Measurements from ENCODE around the gene RNF220. TPM values are rescaled to one million over a fixed set of nuclear protein-coding genes. Genes with fewer than 3 reads are reported as not detected.

RNF220 gene
- total RNA-seq, 1 experiment from 2014 or later = 68.7 TPM

- BruUV-seq (replicated peaks) = no TSS peak
- no peaks in the 10 kb centered on the region for H3K9me3 Mint-ChIP-seq (ENCODE audit: low read depth, unreplicated experiment)
- no peak for DNase-seq
- H3K27ac Mint-ChIP-seq (ENCODE audit: unreplicated experiment) = no peak overlapping the region
- H3K4me3 Mint-ChIP-seq (ENCODE audit: low read depth, unreplicated experiment) = no peak overlapping the region
- TF ChIP-seq CTCF (IDR thresholded peaks at IDR 0.05; ENCODE audit: unreplicated experiment) = no peak
- no peaks in the 10 kb centered on the region for H3K27me3 Mint-ChIP-seq (ENCODE audit: unreplicated experiment)
- intact Hi-C loops (cut with micrococcal nuclease; ENCODE audit: unreplicated experiment) = no loop called here
- CTCF ChIA-PET = no interaction called here
- H3K4me1 Mint-ChIP-seq (ENCODE audit: low read depth, unreplicated experiment) = no peaks in the 10 kb centered on the region
- no peaks in the 10 kb centered on the region for H3K36me3 Mint-ChIP-seq (ENCODE audit: insufficient read depth, unreplicated experiment)
Measured at GRCh38 chr1:44388551-44388950, 16.5 kb upstream of the RNF220 start.

GRCh38 chr1:44389437-44389836, 15.6 kb upstream of the RNF220 start:
- Mint-ChIP-seq H3K4me3 (ENCODE audit: low read depth, unreplicated experiment) (no peak overlapping the region), H3K27me3 (ENCODE audit: unreplicated experiment) (no peaks in the 10 kb centered on the region), H3K27ac (ENCODE audit: unreplicated experiment) (no peak overlapping the region), H3K9me3 (ENCODE audit: low read depth, unreplicated experiment) (no peaks in the 10 kb centered on the region), H3K36me3 (ENCODE audit: insufficient read depth, unreplicated experiment) (no peaks in the 10 kb centered on the region), H3K4me1 (ENCODE audit: low read depth, unreplicated experiment) (no peaks in the 10 kb centered on the region)
- intact Hi-C loops (cut with micrococcal nuclease; ENCODE audit: unreplicated experiment) = no loop called here
- no peak for DNase-seq
- BruUV-seq (replicated peaks) = no TSS peak
- CTCF ChIA-PET = no interaction called here
- no peak for TF ChIP-seq CTCF (IDR thresholded peaks at IDR 0.05; ENCODE audit: unreplicated experiment)

- intact Hi-C loops (cut with micrococcal nuclease; ENCODE audit: unreplicated experiment) = no loop called here
Measured at GRCh38 chr1:44390277-44390676, 14.8 kb upstream of the RNF220 start.

GRCh38 chr1:44401256-44402228, 3.5 kb upstream of the RNF220 start:
- no peak for DNase-seq
- intact Hi-C loops (cut with micrococcal nuclease; ENCODE audit: unreplicated experiment) = no loop called here
- H3K9me3 Mint-ChIP-seq (ENCODE audit: low read depth, unreplicated experiment) = no peaks in the 10 kb centered on the region
- H3K27me3 Mint-ChIP-seq (ENCODE audit: unreplicated experiment) = peaks cover 40% of the 10 kb centered on the region
- H3K36me3 Mint-ChIP-seq (ENCODE audit: insufficient read depth, unreplicated experiment) = peaks cover 18% of the 10 kb centered on the region
- BruUV-seq (replicated peaks) = no TSS peak
- CTCF ChIA-PET = no interaction called here
- H3K27ac Mint-ChIP-seq (ENCODE audit: unreplicated experiment) = no peak overlapping the region
- H3K4me3 Mint-ChIP-seq (ENCODE audit: low read depth, unreplicated experiment) = no peak overlapping the region
- no peaks in the 10 kb centered on the region for H3K4me1 Mint-ChIP-seq (ENCODE audit: low read depth, unreplicated experiment)
- no peak for TF ChIP-seq CTCF (IDR thresholded peaks at IDR 0.05; ENCODE audit: unreplicated experiment)

More at GRCh38 chr1:44390277-44390676, 14.8 kb upstream of the RNF220 start:
- H3K36me3 Mint-ChIP-seq (ENCODE audit: insufficient read depth, unreplicated experiment) = no peaks in the 10 kb centered on the region
- TF ChIP-seq CTCF (IDR thresholded peaks at IDR 0.05; ENCODE audit: unreplicated experiment) = no peak
- no peaks in the 10 kb centered on the region for H3K4me1 Mint-ChIP-seq (ENCODE audit: low read depth, unreplicated experiment)
- CTCF ChIA-PET = interaction anchor here (0.7 to 1.9 kb wide), 2 partner anchors 12 to 434 kb away, joined by 3 to 6 read pairs; no protein-coding TSS in a partner anchor
- no peak overlapping the region for H3K4me3 Mint-ChIP-seq (ENCODE audit: low read depth, unreplicated experiment)
- no peaks in the 10 kb centered on the region for H3K9me3 Mint-ChIP-seq (ENCODE audit: low read depth, unreplicated experiment)
- BruUV-seq (replicated peaks) = no TSS peak
- H3K27ac Mint-ChIP-seq (ENCODE audit: unreplicated experiment) = no peak overlapping the region
- H3K27me3 Mint-ChIP-seq (ENCODE audit: unreplicated experiment) = peaks cover 8% of the 10 kb centered on the region
- no peak for DNase-seq
